Measurements from ENCODE around the gene NKX2-4.

DNA sequence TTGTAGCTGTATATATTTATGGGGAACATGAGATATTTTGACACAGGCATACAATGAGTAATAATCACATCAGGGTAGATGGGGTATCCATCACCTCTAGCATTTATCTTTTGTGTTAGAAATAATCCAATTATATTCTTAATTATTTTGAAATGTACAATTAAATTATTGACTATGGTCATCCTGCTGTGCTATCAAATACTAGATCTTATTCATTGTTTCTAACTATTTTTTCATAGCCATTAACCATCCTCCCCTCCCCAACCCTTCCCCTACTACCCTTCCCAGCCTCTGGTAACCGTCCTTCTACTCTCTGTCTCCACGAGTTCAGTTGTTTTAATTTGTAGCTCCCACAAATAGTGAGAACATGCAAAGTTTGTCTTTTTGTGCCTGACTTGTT lies 28.5 kb downstream of the NKX2-4 start:
- TF ChIP-seq, protein P1, sequence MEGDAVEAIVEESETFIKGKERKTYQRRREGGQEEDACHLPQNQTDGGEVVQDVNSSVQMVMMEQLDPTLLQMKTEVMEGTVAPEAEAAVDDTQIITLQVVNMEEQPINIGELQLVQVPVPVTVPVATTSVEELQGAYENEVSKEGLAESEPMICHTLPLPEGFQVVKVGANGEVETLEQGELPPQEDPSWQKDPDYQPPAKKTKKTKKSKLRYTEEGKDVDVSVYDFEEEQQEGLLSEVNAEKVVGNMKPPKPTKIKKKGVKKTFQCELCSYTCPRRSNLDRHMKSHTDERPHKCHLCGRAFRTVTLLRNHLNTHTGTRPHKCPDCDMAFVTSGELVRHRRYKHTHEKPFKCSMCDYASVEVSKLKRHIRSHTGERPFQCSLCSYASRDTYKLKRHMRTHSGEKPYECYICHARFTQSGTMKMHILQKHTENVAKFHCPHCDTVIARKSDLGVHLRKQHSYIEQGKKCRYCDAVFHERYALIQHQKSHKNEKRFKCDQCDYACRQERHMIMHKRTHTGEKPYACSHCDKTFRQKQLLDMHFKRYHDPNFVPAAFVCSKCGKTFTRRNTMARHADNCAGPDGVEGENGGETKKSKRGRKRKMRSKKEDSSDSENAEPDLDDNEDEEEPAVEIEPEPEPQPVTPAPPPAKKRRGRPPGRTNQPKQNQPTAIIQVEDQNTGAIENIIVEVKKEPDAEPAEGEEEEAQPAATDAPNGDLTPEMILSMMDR (IDR thresholded peaks at IDR 0.05; ENCODE audit: low read length): no peak
- no peak for TF ChIP-seq EZH2 (IDR thresholded peaks at IDR 0.05; ENCODE audit: borderline replicate concordance, low read length)
